Measurements from ENCODE around the gene CDC42SE2.
"Not testable (repeated sequence)": the region's sequence is repeated elsewhere in the genome, so short reads cannot be mapped to it uniquely, and the experiment has no call there.

CDC42SE2 gene

GRCh38 chr5:131373265-131373664 lies 109.4 kb downstream of the CDC42SE2 start:
- no peak for DNase-seq

- no peak for DNase-seq
These were observed 111.5 kb downstream of the CDC42SE2 start for GRCh38 chr5:131375351-131375750.

GRCh38 chr5:131377346-131377745 lies 113.5 kb downstream of the CDC42SE2 start:
- DNase-seq = no peak

- no peak for DNase-seq
These were observed 114.0 kb downstream of the CDC42SE2 start for GRCh38 chr5:131377785-131378325.

- DNase-seq = no peak
These were observed 115.1 kb downstream of the CDC42SE2 start for GRCh38 chr5:131378721-131379541.

- peak; percentile 58 for DNase-seq
These were observed 115.9 kb downstream of the CDC42SE2 start for GRCh38 chr5:131379723-131380122.

- not testable (repeated sequence) for DNase-seq
These were observed 116.4 kb downstream of the CDC42SE2 start for GRCh38 chr5:131380238-131380637.

- DNase-seq = no peak
These were observed 117.2 kb downstream of the CDC42SE2 start for GRCh38 chr5:131381021-131381420.

- DNase-seq = no peak
These were observed 117.9 kb downstream of the CDC42SE2 start for GRCh38 chr5:131381777-131382176.

GRCh38 chr5:131382407-131383395 lies 118.8 kb downstream of the CDC42SE2 start:
- DNase-seq = no peak

- DNase-seq = no peak
These were observed 120.3 kb downstream of the CDC42SE2 start for GRCh38 chr5:131384173-131384572.

- peak; percentile 53 for DNase-seq
These were observed 120.9 kb downstream of the CDC42SE2 start for GRCh38 chr5:131384616-131385214.

GRCh38 chr5:131386124-131386523 lies 122.3 kb downstream of the CDC42SE2 start:
- no peak for DNase-seq

- no peak for DNase-seq
These were observed 122.9 kb downstream of the CDC42SE2 start for GRCh38 chr5:131386779-131387178.

- DNase-seq = no peak
These were observed 123.4 kb downstream of the CDC42SE2 start for GRCh38 chr5:131387255-131387654.

GRCh38 chr5:131389096-131389868 lies 125.4 kb downstream of the CDC42SE2 start:
- no peak for DNase-seq

- no peak for DNase-seq
These were observed 126.0 kb downstream of the CDC42SE2 start for GRCh38 chr5:131389869-131390265.

GRCh38 chr5:131392466-131393095 lies 128.7 kb downstream of the CDC42SE2 start:
- DNase-seq = no peak

GRCh38 chr5:131393498-131393968 lies 129.7 kb downstream of the CDC42SE2 start:
- no peak for DNase-seq

- DNase-seq = no peak
These were observed 130.3 kb downstream of the CDC42SE2 start for GRCh38 chr5:131394128-131394527.

GRCh38 chr5:131396015-131396414 lies 132.2 kb downstream of the CDC42SE2 start:
- DNase-seq = no peak
